H1 (cell line): ENCODE data around the gene TTC9. TPM values are rescaled to one million over a fixed set of nuclear protein-coding genes. Genes with fewer than 3 reads are reported as not detected.

Source experiments
- CTCF ChIA-PET: fragments of 300-600 bp; sonication (Branson Sonifier 250); formaldehyde crosslinking; loops from one replicate; lab custom pipeline; 2021; ENCODE audit not compliant: partially characterized antibody; lab: Charles Lee
- POLR2A ChIA-PET: fragments of 300-600 bp; sonication (Branson Sonifier 250); formaldehyde crosslinking; loops from one replicate; lab custom pipeline; 2021; ENCODE audit warnings: inconsistent platforms; ENCODE audit not compliant: partially characterized antibody; lab: Charles Lee
- DNase-seq, 2 experiments: peaks; one replicate each; pipeline versions ENCODE4 v3.0.0 to v3.0.0-alpha.2; 2010 to 2022; ENCODE audit warnings: low spot score in 2 of 2, low read depth in 1 of 2, mixed read lengths in 1 of 2
- FAIRE-seq: peaks from 2 replicates; lab custom pipeline; 2011; peaks lifted over from hg19 to GRCh38; lab: Jason Lieb, UNC
- H2AFZ ChIP-seq: 2 replicates; pipeline ENCODE4 v1.8.1; 2012; ENCODE audit warnings: low read length, inconsistent platforms
- H2AK5ac ChIP-seq: 2 replicates; pipeline ENCODE4 v1.6.1; 2013; ENCODE audit warnings: low read depth, low read length
- H2BK120ac ChIP-seq: replicated peaks from 2 replicates; pipeline ENCODE3; 2013; ENCODE audit warnings: low read depth, low read length, inconsistent platforms
- H2BK12ac ChIP-seq: 2 replicates; pipeline ENCODE4 v1.6.1; 2013; ENCODE audit warnings: low read depth, low read length
- H2BK15ac ChIP-seq: 2 replicates; pipeline ENCODE4 v1.6.1; 2013; ENCODE audit warnings: low read length
- H2BK20ac ChIP-seq: 2 replicates; pipeline ENCODE4 v1.6.1; 2013; ENCODE audit warnings: low read length
- H2BK5ac ChIP-seq: 2 replicates; pipeline ENCODE4 v1.6.1; 2013; ENCODE audit warnings: low read depth, low read length
- H3K14ac ChIP-seq: 2 replicates; pipeline ENCODE4 v1.6.1; 2013; ENCODE audit warnings: inconsistent platforms; ENCODE audit not compliant: insufficient read length
- H3K18ac ChIP-seq: 2 replicates; pipeline ENCODE4 v1.6.1; 2013; ENCODE audit warnings: low read length; ENCODE audit errors: extremely low read depth
- H3K23ac ChIP-seq: 2 replicates; pipeline ENCODE4 v1.6.1; 2013; ENCODE audit warnings: inconsistent platforms; ENCODE audit not compliant: insufficient read length
- H3K23me2 ChIP-seq: 2 replicates; pipeline ENCODE4 v1.6.1; 2013; ENCODE audit warnings: low read depth, low read length
- H3K27ac ChIP-seq: 2 replicates; pipeline ENCODE4 v1.6.1; 2011; ENCODE audit warnings: low read depth, low read length, inconsistent platforms
- H3K27me3 ChIP-seq, 4 experiments: replicated peaks in 1 of 4; 1 replicate in 1 of 4; 2 replicates in 3 of 4; pipeline versions ENCODE4 v1.6.1 to v1.8.1; 2011 to 2013; ENCODE audit warnings: low read length in 3 of 4, mild to moderate bottlenecking in 3 of 4, inconsistent platforms in 2 of 4, mixed read lengths in 2 of 4, moderate library complexity in 1 of 4; ENCODE audit not compliant: control insufficient read depth in 3 of 4, insufficient read depth in 3 of 4; ENCODE audit errors: extremely low read depth in 1 of 4
- H3K36me3 ChIP-seq, 4 experiments: 2 replicates each; pipeline versions ENCODE4 v1.6.1 to v1.8.1; 2011 to 2013; ENCODE audit warnings: mild to moderate bottlenecking in 4 of 4, low read length in 3 of 4, moderate library complexity in 2 of 4, control low read depth in 1 of 4, inconsistent platforms in 1 of 4; ENCODE audit not compliant: insufficient read depth in 4 of 4, control insufficient read depth in 2 of 4
- H3K4ac ChIP-seq: replicated peaks from 2 replicates; pipeline ENCODE3; 2013; ENCODE audit warnings: low read length, low read depth, mixed read lengths, inconsistent platforms; ENCODE audit not compliant: insufficient read length
- H3K4me1 ChIP-seq, 4 experiments: replicated peaks in 1 of 4; 1 replicate in 1 of 4; 2 replicates in 3 of 4; pipeline versions ENCODE4 v1.6.1 to v1.8.1; 2011 to 2013; ENCODE audit warnings: low read length in 3 of 4, inconsistent platforms in 2 of 4, mixed read lengths in 1 of 4; ENCODE audit not compliant: insufficient read depth in 4 of 4, control insufficient read depth in 3 of 4
- H3K4me2 ChIP-seq, 2 experiments: 2 replicates each; pipeline versions ENCODE4 v1.6.1 to v1.8.1; 2011 to 2013; ENCODE audit warnings: low read depth in 2 of 2, low read length in 2 of 2, control low read depth in 1 of 2, inconsistent platforms in 1 of 2, mild to moderate bottlenecking in 1 of 2; ENCODE audit not compliant: insufficient read depth in 1 of 2
- H3K4me3 ChIP-seq, 4 experiments: fragments of 200-600, 300-600 bp in 1 of 4; sonication (generic), shearing (Covaris generic), sonication (Bioruptor Twin) in 1 of 4; 2 replicates each; pipeline versions ENCODE4 v1.5.1 to v1.8.1; 2011 to 2016; ENCODE audit warnings: low read length in 4 of 4, low read depth in 3 of 4, control low read depth in 2 of 4, inconsistent platforms in 2 of 4, mild to moderate bottlenecking in 2 of 4, mixed read lengths in 1 of 4, moderate library complexity in 1 of 4; ENCODE audit not compliant: insufficient read depth in 2 of 4; ENCODE audit errors: extremely low read depth in 1 of 4
- H3K56ac ChIP-seq: replicated peaks from 2 replicates; pipeline ENCODE3; 2013; ENCODE audit warnings: low read depth, mild to moderate bottlenecking, mixed read lengths, low read length, inconsistent platforms; ENCODE audit not compliant: insufficient read length
- H3K79me1 ChIP-seq: 2 replicates; pipeline ENCODE4 v1.6.1; 2013; ENCODE audit warnings: low read depth, low read length, control low read depth
- H3K79me2 ChIP-seq, 2 experiments: 2 replicates each; pipeline versions ENCODE4 v1.6.1 to v1.8.1; 2012 to 2013; ENCODE audit warnings: low read length in 2 of 2, mild to moderate bottlenecking in 2 of 2, inconsistent platforms in 1 of 2; ENCODE audit not compliant: insufficient read depth in 2 of 2, control insufficient read depth in 1 of 2
- H3K9ac ChIP-seq, 4 experiments: replicated peaks in 1 of 4; 1 replicate in 1 of 4; 2 replicates in 3 of 4; pipeline versions ENCODE4 v1.6.1 to v1.8.1; 2011 to 2013; ENCODE audit warnings: low read depth in 3 of 4, low read length in 3 of 4, control low read depth in 2 of 4, mild to moderate bottlenecking in 2 of 4, moderate library complexity in 2 of 4, inconsistent platforms in 1 of 4; ENCODE audit errors: extremely low read depth in 1 of 4
- H3K9me3 ChIP-seq, 2 experiments: 2 replicates each; pipeline versions ENCODE4 v1.6.1 to v1.8.1; 2012 to 2013; ENCODE audit warnings: mild to moderate bottlenecking in 2 of 2, moderate library complexity in 2 of 2, control low read depth in 1 of 2, inconsistent platforms in 1 of 2, low read depth in 1 of 2, low read length in 1 of 2, mixed read lengths in 1 of 2; ENCODE audit not compliant: insufficient read depth in 2 of 2
- H4K20me1 ChIP-seq, 2 experiments: replicated peaks in 1 of 2; 2 replicates each; pipeline versions ENCODE3 to v1.8.1; 2011 to 2013; ENCODE audit warnings: inconsistent platforms in 2 of 2, low read length in 2 of 2, mild to moderate bottlenecking in 1 of 2; ENCODE audit not compliant: insufficient read depth in 2 of 2, control insufficient read depth in 1 of 2
- H4K5ac ChIP-seq: 2 replicates; pipeline ENCODE4 v1.6.1; 2013; ENCODE audit warnings: low read length, low read depth, mixed read lengths, inconsistent platforms; ENCODE audit not compliant: insufficient read length
- H4K8ac ChIP-seq: 2 replicates; pipeline ENCODE4 v1.8.0; 2013; ENCODE audit warnings: mild to moderate bottlenecking, moderate library complexity, low read length, inconsistent platforms; ENCODE audit not compliant: insufficient read depth; ENCODE audit errors: extremely low read depth
- H4K91ac ChIP-seq: replicated peaks from 2 replicates; pipeline ENCODE3; 2013; ENCODE audit warnings: low read length, mixed read lengths, inconsistent platforms; ENCODE audit not compliant: insufficient read length
- CHD1 ChIP-seq: IDR thresholded peaks from 2 replicates; pipeline ENCODE4 v1.6.1; 2012; ENCODE audit warnings: low read depth, low read length, improper control_type of control experiment
- CREB1 ChIP-seq: IDR thresholded peaks from 2 replicates; pipeline ENCODE4 v1.6.1; 2012; ENCODE audit warnings: inconsistent platforms
- JUN ChIP-seq: IDR thresholded peaks from 2 replicates; pipeline ENCODE4 v1.6.1; 2011; ENCODE audit warnings: low read depth, mild to moderate bottlenecking, improper control_type of control experiment, low read length
- KDM1A ChIP-seq: fragments of 200-600, 300-600 bp; sonication (generic); IDR thresholded peaks from 2 replicates; pipeline ENCODE4 v1.7.1; 2016; ENCODE audit warnings: mild to moderate bottlenecking, low read length, borderline replicate concordance
- KDM4A ChIP-seq: IDR thresholded peaks from one replicate; pipeline ENCODE4 v1.7.1; 2012; ENCODE audit warnings: low read depth, mild to moderate bottlenecking, moderate library complexity, low read length, inconsistent platforms; ENCODE audit not compliant: severe bottlenecking
- NRF1 ChIP-seq: IDR thresholded peaks from 2 replicates; pipeline ENCODE4 v1.6.1; 2011; ENCODE audit warnings: mild to moderate bottlenecking, low read depth, low read length, improper control_type of control experiment
- PHF8 ChIP-seq: fragments of 200-600 bp; sonication (generic); conservative IDR thresholded peaks from 2 replicates; pipeline ENCODE4 v1.7.1; 2012; ENCODE audit warnings: low read depth, mild to moderate bottlenecking, inconsistent platforms, low read length, moderate library complexity
- POLR2AphosphoS5 ChIP-seq: IDR thresholded peaks from 2 replicates; pipeline ENCODE4 v1.6.1; 2011; ENCODE audit warnings: low read depth, low read length
- RXRA ChIP-seq: IDR thresholded peaks from 2 replicates; pipeline ENCODE4 v1.6.1; 2011; ENCODE audit warnings: low read depth, mild to moderate bottlenecking, low read length, moderate library complexity; ENCODE audit not compliant: insufficient read depth
- TAF7 ChIP-seq: optimal IDR thresholded peaks from 2 replicates; pipeline ENCODE3; 2011; ENCODE audit warnings: low read depth, mild to moderate bottlenecking, inconsistent platforms, low read length, moderate library complexity, borderline replicate concordance
- TBP ChIP-seq: IDR thresholded peaks from 2 replicates; pipeline ENCODE4 v1.6.1; 2011; ENCODE audit warnings: low read depth, low read length, improper control_type of control experiment
- YY1 ChIP-seq: IDR thresholded peaks from 2 replicates; pipeline ENCODE4 v1.6.1; 2011; ENCODE audit warnings: low read depth, mild to moderate bottlenecking, low read length
- WGBS, 2 experiments: shearing (Covaris generic) in 1 of 2; methylation state at CpG; one replicate each; pipeline versions ENCODE4 v1.1.6 to v1.1.7; 2013 to 2015; ENCODE audit warnings: low lambda C conversion rate in 2 of 2, mixed read lengths in 2 of 2, inconsistent platforms in 1 of 2, low coverage in 1 of 2, missing lambda C conversion rate in 1 of 2; ENCODE audit not compliant: insufficient replicate concordance in 2 of 2, insufficient coverage in 1 of 2, insufficient read length in 1 of 2; ENCODE audit errors: extremely low coverage in 1 of 2, missing lambda C conversion rate in 1 of 2; 5-methylcytosine and 5-hydroxymethylcytosine counted together
- polyA plus RNA-seq, 7 experiments: library from polyadenylated mRNA; depleted of rRNA in 3 of 7; stranded (reverse) in 5 of 7; unstranded in 2 of 7; fragments of >200 nt in 5 of 7; fragments of 200-250 nt in 2 of 7; gene quantifications; 1 replicate in 5 of 7; 2 replicates in 1 of 7; 4 replicates in 1 of 7; pipeline versions ENCODE4 v1.2.1 to v1.2.3, GENCODE V29; 2011 to 2013; ENCODE audit warnings: missing spikeins in 2 of 7, mixed read lengths in 2 of 7
- total RNA-seq: library from RNA; stranded (reverse); fragmentation: NEBNext Ultra II Directional; extraction: Animal tissue kit (Norgen Biotek cat#: 25700); gene quantifications from 2 replicates; pipeline ENCODE4 v1.2.1, GENCODE V29; 2021

TTC9 gene
- total and polyA plus RNA-seq, 2 of the 8 experiments (the other 6 are each of a cell fraction or from before 2014, with no cell fraction given), result 21.0 to 29.5 TPM

DNA sequence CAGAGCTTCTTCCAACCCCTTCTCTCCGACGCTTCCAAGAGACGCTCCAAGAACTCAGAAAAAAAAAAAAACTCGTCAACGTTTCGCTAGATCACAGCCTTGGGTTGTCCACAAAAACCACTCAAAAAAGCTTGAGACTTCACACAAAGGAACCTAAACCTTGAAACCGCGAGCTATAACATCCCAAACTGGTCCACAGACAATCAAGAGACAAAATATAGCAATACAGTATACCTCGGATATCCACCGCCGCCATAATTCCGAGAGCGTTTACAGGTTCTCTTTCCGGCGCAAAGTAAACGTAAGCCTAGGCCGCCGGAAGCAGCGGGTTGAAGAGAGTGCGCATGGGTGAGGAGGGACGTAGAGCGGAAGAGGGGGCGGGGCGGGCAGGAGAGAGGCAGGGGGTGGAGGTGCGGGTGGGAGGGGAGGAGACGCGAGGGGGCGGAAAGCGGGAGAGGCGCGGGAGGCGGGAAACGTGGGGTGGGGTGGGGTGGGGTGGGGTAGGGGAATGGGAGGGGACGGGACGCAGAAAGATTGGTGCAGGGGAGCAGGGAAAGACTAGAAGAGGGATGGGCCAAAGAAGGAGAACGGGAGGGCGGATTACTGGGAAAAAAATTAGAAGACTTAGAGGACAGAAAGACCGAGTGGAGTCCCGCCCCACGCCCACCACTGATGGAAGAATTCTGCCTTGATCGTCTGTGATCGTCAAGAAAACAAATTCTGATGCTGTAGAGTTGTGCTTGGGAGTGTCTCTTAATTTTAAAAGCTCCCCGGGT, 41.1 kb upstream of the TTC9 start, which contains the start of gene MED6:
Gene MED6, minus strand, starts transcription at position 274 of the 776 bp plus-strand sequence. Its CDS starts 18 bp downstream, at position 256.
- Histone ChIP-seq H3K23me2 (peaks cover 2% of the 10 kb centered on the region; the same call in 1 of the 2 replicates), H4K8ac (peak within 1 kb of the TSS; percentile 35; the same call in 1 of the 2 replicates), H3K27me3 (no peaks in the 10 kb centered on the region), H2BK120ac (no peak within 1 kb of the TSS), H3K9ac (peak within 1 kb of the TSS; percentile 84 to 99 (median 88)), H3K36me3 (peaks cover under 1 to 6% (median 4%) of the 10 kb centered on the region in 4 experiments; a peak in 6 of 8 replicates), H2AK5ac (no peak within 1 kb of the TSS), H3K79me1 (peaks cover 5% of the 10 kb centered on the region; the same call in 1 of the 2 replicates), H3K79me2 (peaks cover 17 to 49% of the 10 kb centered on the region in 2 experiments), H3K14ac (no peak within 1 kb of the TSS), H3K27ac (peak within 1 kb of the TSS; percentile 79), H4K5ac (peak within 1 kb of the TSS; percentile 42), H2AFZ (peak within 1 kb of the TSS; percentile 97), H3K4me3 (peak within 1 kb of the TSS; percentile 90 to 99 (median 97)), H4K91ac (peak within 1 kb of the TSS; percentile 57), H3K4me1 (peaks cover 0 to 3% (median 1%) of the 10 kb centered on the region in 4 experiments; a peak in 4 of 7 replicates), H3K9me3 (no peaks in the 10 kb centered on the region), H2BK5ac (peak within 1 kb of the TSS; percentile 84), H3K56ac (no peak within 1 kb of the TSS), H2BK12ac (no peak within 1 kb of the TSS; the same call in 1 of the 2 replicates), H3K4me2 (peak within 1 kb of the TSS; percentile 35 to 66), H2BK20ac (no peak within 1 kb of the TSS), H3K18ac (peak within 1 kb of the TSS; percentile 64), H3K23ac (no peak within 1 kb of the TSS), H2BK15ac (no peak within 1 kb of the TSS), H3K4ac (no peak within 1 kb of the TSS), H4K20me1 (peaks cover 0 to 2% of the 10 kb centered on the region in 2 experiments)
- 4% methylated on average over 30 of the region's 43 CpGs; no CpG with 5 or more reads in 1 of the 2 experiments for WGBS, 2 experiments
- DNase-seq, result peak; percentile 63 to 91
- ChIA-PET POLR2A (interaction anchor here (0.6 to 1.7 kb wide), 10 partner anchors 9 to 307 kb away, joined by 3 to 6 read pairs (median 3); partner anchors contain the start of genes PCNX1 and TTC9), CTCF (interaction anchor here (0.6 to 1.5 kb wide), 7 partner anchors 13 to 572 kb away, joined by 3 to 4 read pairs (median 3); no protein-coding TSS in a partner anchor)
- FAIRE-seq, result peak; percentile 32
- TF ChIP-seq PHF8 (peak; percentile 89), CREB1 (peak; percentile 98), KDM4A (peak; percentile 90), TBP (peak; percentile 77), JUN (no peak), YY1 (peak; percentile 97), KDM1A (no peak), POLR2AphosphoS5 (peak; percentile 72), NRF1 (peak; percentile 46), RXRA (no peak), CHD1 (no peak), TAF7 (peak; percentile 74)
